GM13976 (cell line): ENCODE measurements around the gene RC3H2.
"Not testable (repeated sequence)": the region's sequence is repeated elsewhere in the genome, so short reads cannot be mapped to it uniquely, and the experiment has no call there.

Experiments used
- DNase-seq: peaks from one replicate; pipeline ENCODE4 v3.0.0; 2012; ENCODE audit warnings: low spot score
- in situ Hi-C: fragments of 300-500 bp; cut with MboI; formaldehyde crosslinking; loops from one replicate; pipeline ENCODE4 v1.12.0; 2022; ENCODE audit warnings: low sequenced_read_pairs, mixed read lengths, inconsistent platforms; ENCODE audit not compliant: unreplicated experiment
- TF ChIP-seq, protein P1 (sequence below): IDR thresholded peaks from 2 replicates; pipeline ENCODE4 v1.5.1; 2012; ENCODE audit warnings: borderline replicate concordance, mild to moderate bottlenecking; ENCODE audit not compliant: insufficient read depth; ENCODE audit errors: extremely low read depth, missing control alignments, control extremely low read depth

RC3H2 gene

DNA sequence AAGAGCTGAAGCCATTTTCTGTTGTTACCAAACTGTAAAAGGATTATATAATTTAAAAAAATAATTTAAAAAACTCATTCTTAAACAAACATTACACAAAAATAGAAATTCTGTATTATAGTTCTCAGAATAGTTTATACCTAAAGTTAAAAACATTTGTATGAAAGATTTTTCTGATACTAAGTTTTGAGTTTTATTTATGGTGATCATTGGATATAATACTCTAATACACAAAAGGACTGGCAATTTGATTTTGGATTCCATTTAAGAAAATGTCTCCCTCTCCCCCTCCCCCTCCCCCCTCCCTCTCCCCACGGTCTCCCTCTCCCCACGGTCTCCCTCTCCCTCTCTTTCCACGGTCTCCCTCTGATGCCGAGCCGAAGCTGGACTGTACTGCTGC lies 39.1 kb downstream of the RC3H2 start:
- in situ Hi-C loops = no loop called here
- TF ChIP-seq, protein P1, sequence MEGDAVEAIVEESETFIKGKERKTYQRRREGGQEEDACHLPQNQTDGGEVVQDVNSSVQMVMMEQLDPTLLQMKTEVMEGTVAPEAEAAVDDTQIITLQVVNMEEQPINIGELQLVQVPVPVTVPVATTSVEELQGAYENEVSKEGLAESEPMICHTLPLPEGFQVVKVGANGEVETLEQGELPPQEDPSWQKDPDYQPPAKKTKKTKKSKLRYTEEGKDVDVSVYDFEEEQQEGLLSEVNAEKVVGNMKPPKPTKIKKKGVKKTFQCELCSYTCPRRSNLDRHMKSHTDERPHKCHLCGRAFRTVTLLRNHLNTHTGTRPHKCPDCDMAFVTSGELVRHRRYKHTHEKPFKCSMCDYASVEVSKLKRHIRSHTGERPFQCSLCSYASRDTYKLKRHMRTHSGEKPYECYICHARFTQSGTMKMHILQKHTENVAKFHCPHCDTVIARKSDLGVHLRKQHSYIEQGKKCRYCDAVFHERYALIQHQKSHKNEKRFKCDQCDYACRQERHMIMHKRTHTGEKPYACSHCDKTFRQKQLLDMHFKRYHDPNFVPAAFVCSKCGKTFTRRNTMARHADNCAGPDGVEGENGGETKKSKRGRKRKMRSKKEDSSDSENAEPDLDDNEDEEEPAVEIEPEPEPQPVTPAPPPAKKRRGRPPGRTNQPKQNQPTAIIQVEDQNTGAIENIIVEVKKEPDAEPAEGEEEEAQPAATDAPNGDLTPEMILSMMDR = no peak
- DNase-seq = no peak

DNA sequence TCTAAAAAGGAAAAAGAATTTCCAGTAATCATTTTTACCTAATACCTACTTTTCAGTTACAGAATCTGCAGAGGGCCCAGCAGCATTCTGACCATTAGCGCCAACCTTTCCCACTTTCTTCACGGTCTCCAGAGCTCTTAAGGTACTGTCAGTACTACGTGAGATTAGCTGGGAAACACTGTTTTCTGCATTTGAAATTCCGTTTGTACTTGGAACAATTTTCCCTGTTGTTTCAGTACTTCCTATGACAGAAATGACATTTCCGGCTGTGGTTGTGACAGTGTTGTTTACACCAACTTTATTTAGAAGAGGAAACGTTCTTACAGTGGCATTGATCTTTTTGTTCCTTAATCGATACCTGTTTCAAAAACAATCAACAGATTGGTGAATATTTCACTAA lies 39.9 kb downstream of the RC3H2 start:
- in situ Hi-C loops = no loop called here
- DNase-seq = no peak
- TF ChIP-seq, protein P1 = no peak

DNA sequence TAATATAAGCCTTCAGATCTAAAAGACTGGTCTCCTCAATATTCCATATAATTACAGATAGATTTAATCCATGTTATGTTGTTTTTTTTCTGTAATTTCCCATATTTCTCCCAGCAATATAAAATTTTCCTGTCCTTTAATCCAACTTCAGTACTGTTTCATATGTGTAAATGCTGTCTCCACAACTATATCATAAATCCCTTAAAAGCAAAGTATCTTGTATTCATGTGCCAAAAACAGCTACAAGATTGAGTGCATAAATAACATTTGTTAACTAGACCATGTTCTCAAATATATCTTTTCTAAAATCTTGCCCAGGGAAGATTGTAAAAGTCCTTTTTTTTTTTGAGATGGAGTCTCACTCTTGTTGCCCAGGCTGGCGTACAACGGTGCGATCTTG lies 41.8 kb downstream of the RC3H2 start:
- in situ Hi-C loops = no loop called here

DNA sequence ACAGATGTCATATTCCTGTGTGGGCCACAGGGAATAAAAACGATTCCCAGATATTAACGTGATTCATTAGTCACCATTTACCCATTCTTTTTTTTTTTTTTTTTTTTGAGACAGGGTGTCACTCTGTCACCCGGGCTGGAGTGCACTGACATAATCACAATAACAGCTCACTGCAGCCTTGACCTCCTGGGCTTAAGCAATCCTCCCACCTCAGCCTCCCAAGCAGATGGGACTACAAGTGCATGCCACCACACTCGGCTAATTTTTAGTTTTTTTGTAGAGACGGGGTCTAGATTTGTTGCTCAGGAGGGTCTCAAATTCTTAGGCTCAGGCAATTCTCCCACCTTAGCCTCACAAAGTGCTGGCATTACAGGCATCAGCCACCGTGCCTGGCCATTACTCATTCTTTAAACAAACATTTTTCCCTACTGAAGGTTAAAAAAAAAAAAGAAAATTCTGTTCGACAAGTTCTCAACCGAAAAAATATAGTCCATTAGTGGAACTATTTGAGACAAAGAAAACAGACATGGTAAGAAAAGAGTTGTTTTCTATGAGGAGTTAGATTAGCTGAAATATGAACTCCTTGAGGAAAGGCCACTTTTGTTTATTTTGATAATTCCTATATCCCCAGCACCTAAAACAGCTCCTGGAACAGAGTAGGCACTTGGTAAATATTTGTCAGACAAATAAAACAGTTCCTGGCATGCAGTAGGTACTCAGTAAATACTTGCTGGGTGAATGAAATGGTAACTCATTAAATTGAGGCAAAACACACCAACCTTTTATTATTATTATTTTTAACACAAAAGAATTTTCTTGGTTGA lies 44.6 kb downstream of the RC3H2 start:
- in situ Hi-C loops = no loop called here
- TF ChIP-seq, protein P1 = no peak
- DNase-seq = no peak

More for the DNA sequence above, 41.8 kb downstream of the RC3H2 start:
- no peak for DNase-seq
- TF ChIP-seq, protein P1 = no peak

DNA sequence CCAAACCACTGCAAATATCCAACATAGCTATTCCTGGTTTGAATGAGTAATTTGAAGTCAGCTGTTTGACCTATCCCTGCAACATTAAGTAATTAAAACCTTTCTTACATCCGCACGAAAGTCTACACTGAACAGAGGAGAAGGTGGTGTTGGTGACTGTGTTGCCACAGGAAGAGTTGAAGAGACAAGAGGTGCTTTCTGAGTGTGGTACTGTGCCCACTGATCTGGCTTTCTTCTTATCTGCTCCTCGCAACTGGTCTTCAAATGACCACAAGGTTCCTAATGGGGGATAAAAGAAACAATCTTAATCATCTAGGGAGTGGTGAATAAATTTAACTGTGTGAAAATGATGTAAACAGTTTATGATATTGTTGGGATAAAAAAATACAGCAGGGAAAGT lies 47.3 kb downstream of the RC3H2 start:
- no peak for DNase-seq
- TF ChIP-seq, protein P1 = no peak
- in situ Hi-C loops = no loop called here

DNA sequence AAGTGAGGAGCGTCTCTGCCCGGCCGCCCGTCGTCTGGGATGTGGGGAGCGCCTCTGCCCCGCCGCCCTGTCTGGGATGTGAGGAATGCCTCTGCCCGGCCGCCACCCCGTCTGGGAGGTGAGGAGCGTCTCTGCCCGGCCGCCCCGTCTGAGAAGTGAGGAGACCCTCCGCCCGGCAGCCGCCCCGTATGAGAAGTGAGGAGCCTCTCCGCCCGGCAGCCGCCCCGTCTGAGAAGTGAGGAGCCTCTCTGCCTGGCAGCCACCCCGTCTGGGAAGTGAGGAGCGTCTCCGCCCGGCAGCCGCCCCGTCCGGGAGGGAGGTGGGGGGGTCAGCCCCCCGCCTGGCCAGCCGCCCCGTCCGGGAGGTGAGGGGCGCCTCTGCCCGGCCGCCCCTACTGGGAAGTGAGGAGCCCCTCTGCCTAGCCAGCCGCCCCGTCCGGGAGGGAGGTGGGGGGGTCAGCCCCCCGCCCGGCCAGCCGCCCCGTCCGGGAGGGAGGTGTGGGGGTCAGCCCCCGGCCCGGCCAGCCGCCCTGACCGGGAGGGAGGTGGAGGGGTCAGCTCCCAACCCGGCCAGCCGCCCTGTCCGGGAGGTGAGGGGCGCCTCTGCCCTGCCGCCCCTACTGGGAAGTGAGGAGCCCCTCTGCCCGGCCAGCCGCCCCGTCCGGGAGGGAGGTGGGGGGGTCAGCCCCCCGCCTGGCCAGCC lies 52.9 kb downstream of the RC3H2 start:
- DNase-seq, in situ Hi-C loops: not testable (repeated sequence)
